NCI-H446 treated with DMSO at 0.1 percent for 48 hours (cell line): ENCODE results near the gene ZC3H12D.

Experiments
- DNase-seq: peaks from one replicate; lab custom pipeline; 2025; lab: John Stamatoyannopoulos, UW

Gene ZC3H12D

DNA sequence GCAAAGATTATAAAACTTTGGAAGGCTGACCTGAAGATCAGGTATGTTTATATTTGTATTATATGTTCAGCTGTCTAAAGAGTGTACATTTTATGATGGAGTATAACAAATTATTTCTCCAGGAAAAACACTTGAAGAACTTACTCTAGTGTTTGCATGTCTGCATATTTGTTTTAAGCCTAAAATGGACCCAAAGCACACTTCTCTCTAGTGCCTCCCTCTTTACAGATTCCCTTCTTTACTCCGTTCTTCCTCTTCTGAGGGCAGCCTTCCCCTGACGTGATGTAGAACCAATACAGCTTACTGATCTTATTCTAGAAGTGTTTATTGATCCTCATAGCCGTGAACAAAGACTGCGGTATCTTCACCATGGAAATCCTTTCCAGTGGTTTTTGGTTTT lies 70.8 kb downstream of the ZC3H12D start:
- DNase-seq = no peak

GRCh38 chr6:149410557-149410956 lies 74.3 kb downstream of the ZC3H12D start:
- no peak for DNase-seq

DNA sequence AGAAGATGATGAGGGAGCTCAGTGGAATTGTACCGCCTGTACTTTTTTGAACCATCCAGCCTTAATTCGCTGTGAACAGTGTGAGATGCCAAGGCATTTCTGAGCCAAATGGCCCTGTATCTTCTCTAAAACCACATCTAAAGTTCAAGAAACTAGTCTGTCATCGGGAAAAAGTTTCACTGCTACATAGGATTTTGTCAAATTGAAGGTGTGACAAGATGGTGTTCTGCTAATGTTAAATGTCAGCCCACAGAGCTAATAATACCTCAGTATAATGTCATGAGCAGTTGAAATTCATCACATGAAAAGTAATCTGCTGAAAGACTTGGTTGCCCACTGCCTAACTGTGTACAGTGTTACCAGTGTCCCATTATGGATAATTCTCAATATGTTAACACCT lies 75.2 kb downstream of the ZC3H12D start:
- no peak for DNase-seq

- no peak for DNase-seq
Measured at GRCh38 chr6:149405823-149406765, 78.7 kb downstream of the ZC3H12D start.

DNA sequence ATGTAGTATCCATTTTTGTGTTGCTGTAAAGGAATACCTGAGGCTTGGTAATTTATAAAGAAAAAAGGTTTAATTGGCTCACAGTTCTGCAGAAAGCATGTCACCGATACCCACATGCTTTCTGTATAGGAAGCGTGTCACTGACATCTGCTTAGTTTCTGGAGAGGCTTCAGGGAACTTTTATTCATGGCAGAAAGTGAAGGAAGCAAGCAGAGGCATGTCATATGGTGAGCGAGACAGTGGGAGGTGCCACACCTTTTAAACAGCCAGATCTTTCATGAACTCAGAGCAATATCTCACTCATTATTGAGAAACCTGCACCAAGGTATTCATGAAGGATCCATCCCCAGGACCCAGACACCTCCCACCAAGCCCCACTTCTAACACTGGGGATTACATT lies 81.3 kb downstream of the ZC3H12D start:
- no peak for DNase-seq

GRCh38 chr6:149400050-149400449 lies 84.8 kb downstream of the ZC3H12D start, which contains the start of gene SUMO4:
TSS of gene SUMO4 (plus strand) at chr6:149400262. CDS start at chr6:149400392, 130 bp downstream.
- no peak for DNase-seq

GRCh38 chr6:149397384-149397783 lies 87.4 kb downstream of the ZC3H12D start:
- no peak for DNase-seq
